SK-N-MC (cell line): Measurements from ENCODE around the gene ETV6.

ENCODE experiments used
- DNase-seq: peaks from one replicate; pipeline ENCODE4 v3.0.0-alpha.2; 2011; ENCODE audit warnings: low read depth, low spot score
- H3K27ac ChIP-seq: fragments of 200-600 bp; sonication (generic); 2 replicates; pipeline ENCODE4 v1.5.1; 2016; ENCODE audit warnings: mixed run types
- H3K36me3 ChIP-seq: fragments of 200-600 bp; sonication (generic); 2 replicates; pipeline ENCODE4 v1.6.1; 2017; ENCODE audit warnings: antibody characterized with exemption, low read length, mixed read lengths; ENCODE audit not compliant: insufficient read depth
- H3K4me3 ChIP-seq: fragments of 200-600 bp; sonication (generic); 2 replicates; pipeline ENCODE4 v1.5.1; 2016
- H3K9ac ChIP-seq: fragments of 200-600 bp; sonication (generic); 2 replicates; pipeline ENCODE4 v1.8.0; 2017; ENCODE audit warnings: mixed run types, mixed read lengths; ENCODE audit not compliant: insufficient read length
- H3K9me3 ChIP-seq: fragments of 200-600 bp; sonication (generic); 2 replicates; pipeline ENCODE4 v1.6.1; 2017; ENCODE audit warnings: low read depth, mild to moderate bottlenecking, antibody characterized with exemption, low read length, moderate library complexity, mixed read lengths
- EZH2 ChIP-seq: fragments of 200-600 bp; sonication (generic); IDR thresholded peaks from one replicate; pipeline ENCODE4 v1.6.1; 2017; ENCODE audit warnings: antibody characterized with exemption
- FOXP2 ChIP-seq: optimal IDR thresholded peaks from 2 replicates; pipeline ENCODE3; 2011; ENCODE audit warnings: mild to moderate bottlenecking, moderate library complexity; ENCODE audit not compliant: insufficient read depth; ENCODE audit errors: extremely low read length, control extremely low read depth
- POLR2AphosphoS5 ChIP-seq: IDR thresholded peaks from 2 replicates; pipeline ENCODE4 v1.6.1; 2012; ENCODE audit warnings: mild to moderate bottlenecking, low read depth, low read length, borderline replicate concordance

The ETV6 gene

GRCh38 chr12:11714626-11715025 lies 65.2 kb downstream of the ETV6 start:
- TF ChIP-seq POLR2AphosphoS5, result no peak
- H3K36me3 ChIP-seq, result no peaks in the 10 kb centered on the region
- H3K4me3 ChIP-seq, result no peak overlapping the region
- no peak overlapping the region for H3K27ac ChIP-seq
- DNase-seq, result no peak
- H3K9ac ChIP-seq, result no peak overlapping the region
- H3K9me3 ChIP-seq, result no peaks in the 10 kb centered on the region

GRCh38 chr12:11715621-11716020 lies 66.1 kb downstream of the ETV6 start:
- no peak overlapping the region for H3K4me3 ChIP-seq
- TF ChIP-seq FOXP2 (no peak), POLR2AphosphoS5 (no peak), EZH2 (no peak)
- no peaks in the 10 kb centered on the region for H3K36me3 ChIP-seq
- no peak overlapping the region for H3K9ac ChIP-seq
- no peak for DNase-seq
- no peak overlapping the region for H3K27ac ChIP-seq
- H3K9me3 ChIP-seq, result no peaks in the 10 kb centered on the region

GRCh38 chr12:11716794-11717518 lies 67.5 kb downstream of the ETV6 start:
- Histone ChIP-seq H3K36me3 (no peaks in the 10 kb centered on the region), H3K27ac (no peak overlapping the region), H3K9ac (no peak overlapping the region), H3K4me3 (peak overlapping the region; percentile 49), H3K9me3 (no peaks in the 10 kb centered on the region)
- peak; percentile 7 for TF ChIP-seq FOXP2
- TF ChIP-seq POLR2AphosphoS5, result peak; percentile 37; the same call in 1 of the 2 replicates
- no peak for TF ChIP-seq EZH2
- peak; percentile 88 for DNase-seq

- TF ChIP-seq POLR2AphosphoS5, result no peak
- TF ChIP-seq EZH2, result no peak
- TF ChIP-seq FOXP2, result no peak
- H3K9me3 ChIP-seq, result no peaks in the 10 kb centered on the region
- no peak for DNase-seq
Measured at GRCh38 chr12:11717519-11717961, 68.1 kb downstream of the ETV6 start.

GRCh38 chr12:11718105-11718504 lies 68.6 kb downstream of the ETV6 start:
- Histone ChIP-seq H3K9me3 (no peaks in the 10 kb centered on the region), H3K36me3 (no peaks in the 10 kb centered on the region), H3K27ac (no peak overlapping the region), H3K4me3 (peak overlapping the region; percentile 49; the same call in 1 of the 2 replicates), H3K9ac (no peak overlapping the region)
- no peak for DNase-seq
- TF ChIP-seq EZH2 (no peak), FOXP2 (no peak), POLR2AphosphoS5 (no peak)

More at GRCh38 chr12:11717519-11717961, 68.1 kb downstream of the ETV6 start:
- no peak overlapping the region for H3K9ac ChIP-seq
- no peak overlapping the region for H3K27ac ChIP-seq
- H3K36me3 ChIP-seq, result no peaks in the 10 kb centered on the region
- H3K4me3 ChIP-seq, result peak overlapping the region; percentile 49

GRCh38 chr12:11718768-11719253 lies 69.3 kb downstream of the ETV6 start:
- no peak overlapping the region for H3K9ac ChIP-seq
- DNase-seq, result no peak
- no peaks in the 10 kb centered on the region for H3K9me3 ChIP-seq
- H3K36me3 ChIP-seq, result no peaks in the 10 kb centered on the region
- TF ChIP-seq EZH2, result no peak
- peak; percentile 88 for TF ChIP-seq FOXP2
- no peak for TF ChIP-seq POLR2AphosphoS5
- peak overlapping the region; percentile 26; the same call in 1 of the 2 replicates for H3K27ac ChIP-seq
- peak overlapping the region; percentile 50 for H3K4me3 ChIP-seq

GRCh38 chr12:11719678-11720099 lies 70.2 kb downstream of the ETV6 start:
- no peaks in the 10 kb centered on the region for H3K9me3 ChIP-seq
- H3K9ac ChIP-seq, result no peak overlapping the region
- peak overlapping the region; percentile 50 for H3K4me3 ChIP-seq
- H3K36me3 ChIP-seq, result no peaks in the 10 kb centered on the region
- peak; percentile 72 for DNase-seq
- H3K27ac ChIP-seq, result no peak overlapping the region; the same call in 1 of the 2 replicates
- no peak for TF ChIP-seq FOXP2
- TF ChIP-seq EZH2, result no peak
- TF ChIP-seq POLR2AphosphoS5, result no peak

- H3K36me3 ChIP-seq, result no peaks in the 10 kb centered on the region
- DNase-seq, result no peak
- H3K4me3 ChIP-seq, result no peak overlapping the region
- H3K27ac ChIP-seq, result no peak overlapping the region
- no peak for TF ChIP-seq POLR2AphosphoS5
- TF ChIP-seq FOXP2, result no peak
- no peak for TF ChIP-seq EZH2
- no peak overlapping the region for H3K9ac ChIP-seq
- H3K9me3 ChIP-seq, result no peaks in the 10 kb centered on the region
Measured at GRCh38 chr12:11722071-11722470, 72.6 kb downstream of the ETV6 start.
